K562 (cell line): ENCODE measurements around the gene KLK1. TPM values are rescaled to one million over a fixed set of nuclear protein-coding genes. Genes with fewer than 3 reads are reported as not detected.
A peak's percentile ranks its signal among the peaks of the same experiment; 100 is the strongest.

Experiments used
- ATAC-seq: fragments of 200-7000 bp; cut with Tn5 transposase; 3 replicates; pipeline ENCODE4 v1.9.1; 2020; ENCODE audit warnings: moderate library complexity
- BruUV-seq: library from RNA; stranded (reverse); fragments of 400-500 nt; replicated peaks from 2 replicates; lab custom pipeline; 2021; lab: Mats Ljungman, UMichigan
- CTCF ChIA-PET: fragments of 300-600 bp; formaldehyde crosslinking; extraction: SDS; loops from one replicate; lab custom pipeline; 2021; ENCODE audit warnings: low intra/inter-chr PET ratio; lab: Yijun Ruan, JAX
- POLR2A ChIA-PET: fragments of 300-600, 350-650 bp; sonication (Branson Sonifier 250); formaldehyde crosslinking; extraction: SDS; loops from one replicate; lab custom pipeline; 2021; ENCODE audit warnings: antibody characterized with exemption, inconsistent platforms; lab: Yijun Ruan, JAX
- DNase-seq, 4 experiments: peaks; one replicate each; pipeline versions ENCODE4 v3.0.0 to v3.0.0-alpha.2; 2011 to 2018; ENCODE audit warnings: low spot score in 3 of 4, mixed read lengths in 3 of 4; ENCODE audit errors: extremely low read depth in 1 of 4
- FAIRE-seq: peaks from 2 replicates; lab custom pipeline; 2011; peaks lifted over from hg19 to GRCh38; lab: Jason Lieb, UNC
- H2AFZ ChIP-seq: 2 replicates; pipeline ENCODE4 v1.6.0; 2011; ENCODE audit warnings: low read depth, low read length, control low read depth, inconsistent platforms
- H3K27ac ChIP-seq: fragments of 200-600 bp; 3 replicates; pipeline ENCODE4 v1.8.0; 2011; ENCODE audit warnings: low read depth, mild to moderate bottlenecking, control low read depth, inconsistent platforms, low read length, moderate library complexity, mixed read lengths; ENCODE audit errors: extremely low read depth
- H3K27me3 ChIP-seq, 2 experiments: fragments of 300-600 bp in 1 of 2; 2 replicates in 1 of 2; 3 replicates in 1 of 2; pipeline versions ENCODE4 v1.6.0 to v1.8.0; 2011; ENCODE audit warnings: inconsistent platforms in 2 of 2, low read length in 2 of 2, mild to moderate bottlenecking in 1 of 2, mixed read lengths in 1 of 2, moderate library complexity in 1 of 2; ENCODE audit not compliant: control insufficient read depth in 2 of 2, insufficient read depth in 2 of 2
- H3K36me3 ChIP-seq: fragments of 300-600 bp; 3 replicates; pipeline ENCODE4 v1.8.0; 2011; ENCODE audit warnings: mild to moderate bottlenecking, low read length, inconsistent platforms; ENCODE audit not compliant: control insufficient read depth, insufficient read depth
- H3K4me1 ChIP-seq, 2 experiments: fragments of 200-600 bp in 1 of 2; replicated peaks in 1 of 2; 2 replicates in 1 of 2; 3 replicates in 1 of 2; pipeline versions ENCODE4 v1.5.1 to v1.8.0; 2011; ENCODE audit warnings: inconsistent platforms in 2 of 2, low read length in 2 of 2, mild to moderate bottlenecking in 1 of 2, mixed read lengths in 1 of 2, moderate library complexity in 1 of 2; ENCODE audit not compliant: control insufficient read depth in 2 of 2, insufficient read depth in 2 of 2
- H3K4me2 ChIP-seq: 2 replicates; pipeline ENCODE4 v1.6.1; 2011; ENCODE audit warnings: low read length, control low read depth, inconsistent platforms, mixed read lengths; ENCODE audit not compliant: insufficient read depth
- H3K4me3 ChIP-seq: fragments of 200-600 bp; sonication (generic), shearing (Covaris generic); 2 replicates; pipeline ENCODE4 v1.5.1; 2016; ENCODE audit warnings: control low read depth, inconsistent platforms
- H3K79me2 ChIP-seq: fragments of 200-600 bp; 3 replicates; pipeline ENCODE4 v1.8.0; 2011; ENCODE audit warnings: low read length, inconsistent platforms; ENCODE audit not compliant: control insufficient read depth, insufficient read depth
- H3K9ac ChIP-seq, 2 experiments: 2 replicates each; pipeline versions ENCODE4 v1.6.0 to v1.6.1; 2011; ENCODE audit warnings: low read depth in 2 of 2, low read length in 2 of 2, control low read depth in 1 of 2, inconsistent platforms in 1 of 2, mild to moderate bottlenecking in 1 of 2, mixed read lengths in 1 of 2; ENCODE audit not compliant: insufficient read depth in 1 of 2
- H3K9me1 ChIP-seq: one replicate; pipeline ENCODE4 v1.6.0; 2011; ENCODE audit warnings: inconsistent platforms, mild to moderate bottlenecking, low read length, moderate library complexity; ENCODE audit not compliant: control insufficient read depth, insufficient read depth
- H3K9me3 ChIP-seq: replicated peaks from 2 replicates; pipeline ENCODE4 v1.5.1; 2011; ENCODE audit warnings: low read depth, low read length, inconsistent platforms; ENCODE audit not compliant: control insufficient read depth, insufficient read depth
- H4K20me1 ChIP-seq: replicated peaks from 2 replicates; pipeline ENCODE4 v1.6.1; 2011; ENCODE audit warnings: low read length, inconsistent platforms, mixed read lengths; ENCODE audit not compliant: control insufficient read depth, insufficient read depth
- ADNP ChIP-seq: fragments of 200-800 bp; sonication (Bioruptor generic); IDR thresholded peaks from 2 replicates; pipeline ENCODE4 v1.6.1; 2016; ENCODE audit warnings: missing genetic modification characterization, missing compliant biosample characterization
- ARID3B ChIP-seq: fragments of 250-450 bp; sonication (Bioruptor Pico); IDR thresholded peaks from 2 replicates; pipeline ENCODE4 v1.4.0; 2020; ENCODE audit warnings: borderline replicate concordance
- ATF2 ChIP-seq: sonication (generic); formaldehyde crosslinking; IDR thresholded peaks from 2 replicates; pipeline ENCODE4 v1.8.1; 2022; ENCODE audit warnings: missing genetic modification reagents
- BCOR ChIP-seq: fragments of 450-650 bp; IDR thresholded peaks from 2 replicates; pipeline ENCODE4 v1.6.1; 2016
- CBX3 ChIP-seq, 2 experiments: IDR thresholded peaks; 1 replicate in 1 of 2; 2 replicates in 1 of 2; pipeline ENCODE4 v1.6.1; 2012; ENCODE audit warnings: inconsistent platforms in 2 of 2, low read length in 2 of 2, borderline replicate concordance in 1 of 2, control low read depth in 1 of 2
- COPS2 ChIP-seq: fragments of 450-650 bp; conservative IDR thresholded peaks from 2 replicates; pipeline ENCODE4 v1.6.1; 2016; ENCODE audit warnings: mild to moderate bottlenecking, moderate library complexity
- CXXC5 ChIP-seq: fragments of 250-450 bp; sonication (Bioruptor Pico); IDR thresholded peaks from 2 replicates; pipeline ENCODE4 v1.8.0; 2022; ENCODE audit warnings: inconsistent platforms, mild to moderate bottlenecking, moderate library complexity
- ELK1 ChIP-seq: sonication (generic); formaldehyde crosslinking; IDR thresholded peaks from 2 replicates; pipeline ENCODE4 v1.8.1; 2022; ENCODE audit warnings: missing genetic modification reagents
- HDAC3 ChIP-seq: fragments of 450-650 bp; IDR thresholded peaks from 2 replicates; pipeline ENCODE4 v1.6.1; 2018; ENCODE audit warnings: borderline replicate concordance, mild to moderate bottlenecking, moderate library complexity; ENCODE audit not compliant: partially characterized antibody
- PTTG1 ChIP-seq: fragments of 450-650 bp; IDR thresholded peaks from 2 replicates; pipeline ENCODE4 v1.6.1; 2016; ENCODE audit warnings: low read depth, mild to moderate bottlenecking, missing genetic modification characterization, missing compliant biosample characterization
- RBM25 ChIP-seq: fragments of 200-400 bp; formaldehyde crosslinking; IDR thresholded peaks from 2 replicates; pipeline ENCODE4 v1.6.1; 2018; ENCODE audit warnings: low read length, low read depth, moderate library complexity; ENCODE audit not compliant: severe bottlenecking
- SMARCA5 ChIP-seq: fragments of 450-650 bp; IDR thresholded peaks from 2 replicates; pipeline ENCODE4 v1.6.1; 2016
- TEAD1 ChIP-seq, 2 experiments: fragments of 450-650 bp in 1 of 2; sonication (generic) in 1 of 2; formaldehyde crosslinking; IDR thresholded peaks; 2 replicates each; pipeline versions ENCODE4 v1.4.0 to v1.8.0; 2020 to 2022; ENCODE audit warnings: mild to moderate bottlenecking in 2 of 2, missing genetic modification reagents in 1 of 2
- ZC3H4 ChIP-seq: sonication (generic); formaldehyde crosslinking; IDR thresholded peaks from 2 replicates; pipeline ENCODE4 v1.9.0; 2021; ENCODE audit warnings: missing genetic modification reagents, borderline replicate concordance
- ZNF121 ChIP-seq: sonication (generic); formaldehyde crosslinking; conservative IDR thresholded peaks from 2 replicates; pipeline ENCODE4 v1.8.0; 2022; ENCODE audit warnings: missing genetic modification reagents
- ZNF146 ChIP-seq: IDR thresholded peaks from one replicate; pipeline ENCODE4 v1.6.1; 2018; ENCODE audit warnings: missing compliant biosample characterization; ENCODE audit not compliant: unreplicated experiment
- ZNF253 ChIP-seq: fragments of 250-450 bp; sonication (Bioruptor Pico); conservative IDR thresholded peaks from 2 replicates; pipeline ENCODE4 v1.6.1; 2021; ENCODE audit warnings: mild to moderate bottlenecking
- WGBS: fragments of 100-300 bp; shearing (Covaris generic); methylation state at CpG from one replicate; pipeline ENCODE4 v1.1.6; 2016; ENCODE audit warnings: low coverage, mixed read lengths; ENCODE audit not compliant: insufficient coverage; ENCODE audit errors: missing lambda C conversion rate; 5-methylcytosine and 5-hydroxymethylcytosine counted together
- in situ Hi-C: fragments of 300-500 bp; cut with MboI; formaldehyde crosslinking; loops from 4 replicates; pipeline ENCODE4 v1.15.0; 2018; ENCODE audit warnings: inconsistent platforms, mixed read lengths
- intact Hi-C: fragments of 100-400 bp; cut with micrococcal nuclease; formaldehyde crosslinking; loops from 2 replicates; pipeline ENCODE4 v1.14.2; 2022
- polyA plus RNA-seq, 8 experiments: library from polyadenylated mRNA; depleted of rRNA in 4 of 8; stranded (reverse) in 5 of 8; unstranded in 3 of 8; fragments of >200 nt; fragmentation: Nextera tagmentation in 2 of 8; fragmentation: Illumina TruSeq in 1 of 8; extraction: Ambion mirVana in 2 of 8; extraction: Trizol in 1 of 8; gene quantifications; 2 replicates each; pipeline versions ENCODE4 v1.2.1 to v1.2.3, GENCODE V29; 2011 to 2014; ENCODE audit warnings: inconsistent platforms in 1 of 8, missing spikeins in 1 of 8
- total RNA-seq, 7 experiments: library from RNA; depleted of rRNA in 6 of 7; stranded (reverse); fragments of >200 nt in 6 of 7; fragmentation: Illumina TruSeq in 2 of 7; extraction: Trizol in 2 of 7; gene quantifications; 2 replicates each; pipeline versions ENCODE4 v1.2.1 to v1.2.3, GENCODE V29; 2011 to 2021; ENCODE audit warnings: low replicate concordance in 1 of 7

Gene KLK1
- total and polyA plus RNA-seq, 9 of the 15 experiments (the other 6 are each of a cell fraction or from before 2014, with no cell fraction given): 0.87 to 15.4 (median 9.1) TPM

GRCh38 chr19:50839712-50840655 lies 16.4 kb upstream of the KLK1 start:
- no peak overlapping the region for H3K4me2 ChIP-seq
- DNase-seq: no peak
- CTCF ChIA-PET: no interaction called here
- in situ Hi-C loops: no loop called here
- no peaks in the 10 kb centered on the region for H3K9me1 ChIP-seq
- H3K4me3 ChIP-seq: no peak overlapping the region
- H3K4me1 ChIP-seq: peaks cover 9 to 16% of the 10 kb centered on the region in 2 experiments; a peak in 4 of 5 replicates
- peaks cover 2 to 25% of the 10 kb centered on the region in 2 experiments; a peak in 2 of 5 replicates for H3K27me3 ChIP-seq
- ATAC-seq: no peak
- peaks cover 2% of the 10 kb centered on the region; the same call in 1 of the 2 replicates for H3K9me3 ChIP-seq
- no peaks in the 10 kb centered on the region for H3K79me2 ChIP-seq
- H3K9ac ChIP-seq: no peak overlapping the region
- no TSS peak for BruUV-seq
- POLR2A ChIA-PET: interaction anchor here (0.6 to 1.2 kb wide), 2 partner anchors 35 to 39 kb away, joined by 3 to 6 read pairs; no protein-coding TSS in a partner anchor
- FAIRE-seq: no peak
- 16% methylated on average over 10 of the region's 10 CpGs for WGBS
- H3K36me3 ChIP-seq: no peaks in the 10 kb centered on the region
- TF ChIP-seq ZNF121 (CRISPR knock-in tag) (peak; percentile 98), BCOR (peak; percentile 82), ZNF146 (CRISPR knock-in tag) (peak; percentile 60), ELK1 (CRISPR knock-in tag) (no peak), ATF2 (no peak), SMARCA5 (0 out of 2 replicates have a peak, but pooled peaks have one; percentile 51), PTTG1 (tag) (no peak), ZC3H4 (CRISPR knock-in tag) (no peak), TEAD1 (CRISPR knock-in tag; IDR thresholded peaks at IDR 0.05) (no peak), ZNF253 (CRISPR knock-in tag) (no peak), ARID3B (CRISPR knock-in tag) (no peak), CXXC5 (CRISPR knock-in tag) (no peak), CBX3 (IDR thresholded peaks at IDR 0.05; ENCODE audit: borderline replicate concordance in 1 of 2, low read length in 2 of 2) (no peak), ADNP (tag) (0 out of 2 replicates have a peak, but pooled peaks have one; percentile 27), HDAC3 (no peak), COPS2 (no peak), RBM25 (peak; percentile 69)
- H3K27ac ChIP-seq: no peak overlapping the region
- intact Hi-C loops: loop anchor here (5.0 kb wide), 1 partner anchor 38 kb away; no protein-coding TSS in a partner anchor
- H4K20me1 ChIP-seq: no peaks in the 10 kb centered on the region
- no peak overlapping the region for H2AFZ ChIP-seq
